Kidney epithelial cell (primary cell): Measurements from ENCODE around the gene CCDC178. TPM values are rescaled to one million over a fixed set of nuclear protein-coding genes. Genes with fewer than 3 reads are reported as not detected.

Experiments
- DNase-seq: peaks from one replicate; pipeline ENCODE4 v3.0.0-alpha.2; 2010; ENCODE audit warnings: low read depth
- H3K27me3 ChIP-seq: 2 replicates; pipeline ENCODE4 v1.6.0; 2011; ENCODE audit warnings: low read length; ENCODE audit not compliant: control insufficient read depth, insufficient read depth
- H3K36me3 ChIP-seq: 2 replicates; pipeline ENCODE4 v1.5.1; 2011; ENCODE audit warnings: low read length; ENCODE audit not compliant: control insufficient read depth, insufficient read depth
- H3K4me3 ChIP-seq: 2 replicates; pipeline ENCODE4 v1.5.1; 2011; ENCODE audit warnings: low read depth, mild to moderate bottlenecking, control low read depth, low read length
- CTCF ChIP-seq: IDR thresholded peaks from 2 replicates; pipeline ENCODE4 v1.5.1; 2011; ENCODE audit warnings: mild to moderate bottlenecking, moderate library complexity, low read length, control low read depth, inconsistent platforms; ENCODE audit not compliant: insufficient read depth, poor library complexity, severe bottlenecking
- total RNA-seq: library from RNA; depleted of rRNA; stranded (reverse); fragments of >200 nt; gene quantifications from 2 replicates; pipeline ENCODE4 v1.2.3, GENCODE V29; 2015

Gene CCDC178
- total RNA-seq, 1 donor from 2014 or later: 0.08 TPM

GRCh38 chr18:33099626-33100025 lies 340.9 kb downstream of the CCDC178 start:
- Histone ChIP-seq H3K27me3 (no peaks in the 10 kb centered on the region), H3K4me3 (no peak overlapping the region), H3K36me3 (no peaks in the 10 kb centered on the region)
- DNase-seq: no peak
- no peak for TF ChIP-seq CTCF

- no peak for TF ChIP-seq CTCF
- H3K36me3 ChIP-seq: no peaks in the 10 kb centered on the region
- no peak for DNase-seq
- no peak overlapping the region for H3K4me3 ChIP-seq
- no peaks in the 10 kb centered on the region for H3K27me3 ChIP-seq
These were observed 343.4 kb downstream of the CCDC178 start for GRCh38 chr18:33097126-33097525.

- H3K4me3 ChIP-seq: no peak overlapping the region
- no peak for DNase-seq
- TF ChIP-seq CTCF: no peak
- H3K36me3 ChIP-seq: no peaks in the 10 kb centered on the region
- H3K27me3 ChIP-seq: no peaks in the 10 kb centered on the region
These were observed 350.1 kb downstream of the CCDC178 start for GRCh38 chr18:33090461-33090860.

GRCh38 chr18:33076601-33077000 lies 363.9 kb downstream of the CCDC178 start:
- Histone ChIP-seq H3K4me3 (no peak overlapping the region), H3K27me3 (no peaks in the 10 kb centered on the region), H3K36me3 (no peaks in the 10 kb centered on the region)
- no peak for TF ChIP-seq CTCF
- no peak for DNase-seq

- H3K36me3 ChIP-seq: no peaks in the 10 kb centered on the region
- H3K27me3 ChIP-seq: no peaks in the 10 kb centered on the region
- no peak for DNase-seq
- TF ChIP-seq CTCF: no peak
- H3K4me3 ChIP-seq: no peak overlapping the region
These were observed 366.4 kb downstream of the CCDC178 start for GRCh38 chr18:33074125-33074524.

GRCh38 chr18:33062834-33063364 lies 377.6 kb downstream of the CCDC178 start:
- no peak for TF ChIP-seq CTCF
- DNase-seq: no peak
- no peaks in the 10 kb centered on the region for H3K36me3 ChIP-seq
- H3K4me3 ChIP-seq: no peak overlapping the region
- H3K27me3 ChIP-seq: no peaks in the 10 kb centered on the region
